H1 (cell line): Measurements from ENCODE around the gene CADM1. TPM values are rescaled to one million over a fixed set of nuclear protein-coding genes. Genes with fewer than 3 reads are reported as not detected.
A peak's percentile ranks its signal among the peaks of the same experiment; 100 is the strongest.

ENCODE experiments used
- BACH1 ChIP-seq: IDR thresholded peaks from 2 replicates; pipeline ENCODE4 v1.6.1; 2012; ENCODE audit warnings: low read length, improper control_type of control experiment
- CHD2 ChIP-seq: IDR thresholded peaks from 2 replicates; pipeline ENCODE4 v1.6.1; 2012; ENCODE audit warnings: low read length, improper control_type of control experiment
- CHD7 ChIP-seq: fragments of 300-600 bp; sonication (generic); IDR thresholded peaks from 2 replicates; pipeline ENCODE4 v1.7.1; 2012; ENCODE audit warnings: low read length, moderate library complexity, mild to moderate bottlenecking, inconsistent platforms; ENCODE audit not compliant: insufficient replicate concordance
- EZH2 ChIP-seq: fragments of 200-600 bp; sonication (generic); IDR thresholded peaks from 2 replicates; pipeline ENCODE4 v1.7.1; 2012; ENCODE audit warnings: low read depth, mild to moderate bottlenecking, moderate library complexity, low read length, inconsistent platforms; ENCODE audit not compliant: severe bottlenecking
- TAF1 ChIP-seq: IDR thresholded peaks from 2 replicates; pipeline ENCODE4 v1.6.1; 2011; ENCODE audit warnings: mild to moderate bottlenecking, low read depth, low read length
- TEAD4 ChIP-seq: IDR thresholded peaks from 2 replicates; pipeline ENCODE4 v1.6.1; 2012; ENCODE audit warnings: low read depth, low read length, inconsistent platforms, mixed read lengths
- polyA plus RNA-seq, 7 experiments: library from polyadenylated mRNA; depleted of rRNA in 3 of 7; stranded (reverse) in 5 of 7; unstranded in 2 of 7; fragments of >200 nt in 5 of 7; fragments of 200-250 nt in 2 of 7; gene quantifications; 1 replicate in 5 of 7; 2 replicates in 1 of 7; 4 replicates in 1 of 7; pipeline versions ENCODE4 v1.2.1 to v1.2.3, GENCODE V29; 2011 to 2013; ENCODE audit warnings: missing spikeins in 2 of 7, mixed read lengths in 2 of 7
- total RNA-seq: library from RNA; stranded (reverse); fragmentation: NEBNext Ultra II Directional; extraction: Animal tissue kit (Norgen Biotek cat#: 25700); gene quantifications from 2 replicates; pipeline ENCODE4 v1.2.1, GENCODE V29; 2021

CADM1 gene
- total and polyA plus RNA-seq, 2 of the 8 experiments (the other 6 are each of a cell fraction or from before 2014, with no cell fraction given), result 8.3 to 25.3 TPM

DNA sequence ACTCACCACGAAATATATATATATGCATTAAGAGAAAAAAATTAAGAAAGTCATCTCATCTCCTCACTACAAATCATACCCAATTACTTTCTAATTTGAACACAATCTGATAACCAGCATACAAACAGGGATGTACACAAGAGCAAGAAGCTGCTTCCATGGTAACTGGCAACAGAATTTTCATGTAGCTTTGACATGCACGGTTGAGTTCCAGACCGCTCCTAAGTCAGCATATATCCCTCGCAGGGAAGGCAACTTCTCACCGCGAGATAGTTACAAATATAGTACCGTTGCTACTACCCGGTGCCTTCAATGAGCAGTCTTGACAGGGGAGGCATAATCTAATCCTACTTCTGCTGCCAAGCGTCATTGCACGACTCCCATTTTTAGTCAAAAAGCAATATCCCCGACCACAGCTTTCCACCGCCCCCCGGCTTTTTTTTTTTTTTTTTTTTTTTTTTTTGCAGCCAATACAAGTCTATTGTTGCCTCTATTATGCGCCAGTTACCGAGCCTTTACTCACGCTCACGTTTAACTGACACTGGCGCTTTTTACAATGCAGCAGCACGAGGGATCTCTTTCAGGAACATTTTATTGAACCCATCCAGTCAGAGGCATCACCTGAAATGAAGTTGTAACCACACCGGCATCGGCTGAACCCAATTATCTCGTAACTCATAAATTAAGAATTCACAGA lies 2.2 kb downstream of the CADM1 start (continued):
- TF ChIP-seq CHD7, result no peak
- peak; percentile 18 for TF ChIP-seq EZH2
- TF ChIP-seq TEAD4, result no peak
- TF ChIP-seq CHD2, result no peak
- TF ChIP-seq BACH1, result no peak
- no peak for TF ChIP-seq TAF1
